ENCODE results near the gene RNF167.
"Not testable (repeated sequence)": the region's sequence is repeated elsewhere in the genome, so short reads cannot be mapped to it uniquely, and the experiment has no call there.

Gene RNF167

GRCh38 chr17:4899341-4900230 lies 40.5 kb upstream of the RNF167 start, which contains the start of gene C17orf107:
C17orf107 (plus strand) TSS chr17:4899536; CDS start chr17:4899763, 227 bp downstream.
- peak; percentile 82 for ATAC-seq

GRCh38 chr17:4900231-4901107 lies 39.6 kb upstream of the RNF167 start:
- H3K9me3 Mint-ChIP-seq = no peaks in the 10 kb centered on the region
- H3K36me3 Mint-ChIP-seq = peaks cover 30% of the 10 kb centered on the region
- peaks cover 10% of the 10 kb centered on the region for H3K27me3 Mint-ChIP-seq
- peak; percentile 46 for ATAC-seq
- H3K4me1 Mint-ChIP-seq = peaks cover 48% of the 10 kb centered on the region
- H3K27ac Mint-ChIP-seq = peak overlapping the region; percentile 85
- H3K4me3 Mint-ChIP-seq = peak overlapping the region; percentile 90

More at GRCh38 chr17:4899341-4900230, 40.5 kb upstream of the RNF167 start, which contains the start of gene C17orf107:
- peaks cover 39% of the 10 kb centered on the region for H3K36me3 Mint-ChIP-seq
- peaks cover 48% of the 10 kb centered on the region for H3K4me1 Mint-ChIP-seq
- peak within 1 kb of the TSS; percentile 85 for H3K27ac Mint-ChIP-seq
- peaks cover 10% of the 10 kb centered on the region for H3K27me3 Mint-ChIP-seq
- peak within 1 kb of the TSS; percentile 90 for H3K4me3 Mint-ChIP-seq
- no peaks in the 10 kb centered on the region for H3K9me3 Mint-ChIP-seq

DNA sequence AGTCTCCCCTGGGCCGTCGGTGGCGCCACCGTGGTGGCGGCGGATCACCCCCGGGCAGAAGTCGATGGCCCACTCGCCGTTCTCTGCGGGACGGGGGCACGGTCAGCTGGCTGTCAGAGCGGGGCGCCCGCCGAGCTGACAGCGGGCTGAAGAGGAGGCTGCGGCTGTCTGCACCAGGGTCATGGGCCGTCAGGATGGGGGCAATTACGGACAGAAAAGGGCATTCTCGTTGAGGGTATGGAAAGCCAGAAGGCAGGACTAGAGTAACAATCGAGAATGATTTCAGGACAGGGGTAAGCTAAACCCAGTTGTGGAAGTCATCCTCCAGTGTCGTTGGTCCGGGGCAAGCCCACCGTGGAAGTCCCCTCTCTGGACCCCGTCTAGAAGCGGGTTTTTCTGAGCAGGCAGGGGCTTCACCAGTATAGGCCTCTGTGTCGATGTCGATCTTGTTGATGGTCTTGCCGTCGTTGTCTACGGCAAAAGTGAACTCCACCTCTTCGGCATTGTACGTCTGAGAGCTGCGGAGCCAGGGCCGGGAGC lies 38.9 kb upstream of the RNF167 start:
- peaks cover 23% of the 10 kb centered on the region for H3K36me3 Mint-ChIP-seq

DNA sequence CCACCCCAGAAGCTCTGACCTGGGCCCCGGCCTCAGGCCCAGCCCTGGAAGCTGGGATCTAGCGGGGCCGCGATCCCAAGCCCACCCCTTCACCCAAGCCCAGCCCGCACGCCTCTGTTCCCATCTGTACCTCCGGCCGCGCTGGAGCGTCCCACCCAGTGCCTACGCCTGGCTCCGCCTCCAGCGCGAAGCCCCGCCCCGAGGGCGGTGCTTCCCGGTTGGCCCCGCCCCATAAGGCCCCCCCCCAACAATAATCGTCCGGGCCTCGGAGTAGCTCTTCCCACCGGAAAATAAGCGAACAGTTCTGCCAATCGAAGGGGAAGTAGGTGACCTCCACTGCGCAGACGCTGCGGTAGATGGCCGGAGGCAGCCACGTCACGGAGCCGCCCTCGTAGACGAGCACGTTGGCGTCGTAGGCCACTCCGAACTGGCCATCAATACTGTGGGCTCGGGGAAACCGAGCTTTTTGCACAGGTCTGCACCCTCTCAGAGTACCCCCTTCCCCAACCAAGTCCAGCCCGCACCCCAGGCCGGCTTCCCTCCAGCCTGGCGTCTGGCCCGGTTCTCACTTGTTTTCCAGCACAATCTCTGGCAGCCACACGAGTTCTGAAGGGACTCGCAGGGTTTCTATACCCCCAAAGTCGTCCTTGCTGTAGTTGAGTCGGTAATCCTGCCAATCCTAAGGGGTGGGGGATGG lies 38.3 kb upstream of the RNF167 start:
- Mint-ChIP-seq H3K4me3 (peak overlapping the region; percentile 90), H3K27me3 (peaks cover 10% of the 10 kb centered on the region), H3K36me3 (peaks cover 17% of the 10 kb centered on the region), H3K9me3 (no peaks in the 10 kb centered on the region), H3K27ac (peak overlapping the region; percentile 9), H3K4me1 (peaks cover 48% of the 10 kb centered on the region)
- ATAC-seq = no peak

More for the DNA sequence above, 38.9 kb upstream of the RNF167 start:
- Mint-ChIP-seq H3K27me3 (peaks cover 10% of the 10 kb centered on the region), H3K4me3 (peak overlapping the region; percentile 90), H3K27ac (peak overlapping the region; percentile 57), H3K4me1 (peaks cover 48% of the 10 kb centered on the region), H3K9me3 (no peaks in the 10 kb centered on the region)
- no peak for ATAC-seq

DNA sequence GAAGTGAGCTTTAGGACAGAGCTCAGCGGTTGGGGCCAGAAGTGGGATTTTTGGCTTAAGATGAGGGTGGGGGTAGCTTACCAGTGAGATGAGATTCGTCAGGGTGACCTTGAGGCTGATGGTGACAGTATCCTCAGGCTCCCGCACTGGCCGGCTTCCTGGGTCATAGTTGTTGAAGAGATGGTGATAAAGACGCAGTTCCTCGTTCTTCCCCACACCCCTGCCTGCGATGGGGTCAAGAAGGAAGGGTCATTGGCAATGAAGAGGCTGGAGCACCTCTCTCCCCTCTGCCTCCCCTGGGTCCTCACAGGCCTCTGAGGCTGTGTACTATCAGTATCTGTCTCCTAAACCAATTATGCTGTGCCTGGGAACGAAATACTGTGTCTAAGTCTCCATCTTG lies 37.5 kb upstream of the RNF167 start:
- H3K36me3 Mint-ChIP-seq = peaks cover 10% of the 10 kb centered on the region

GRCh38 chr17:4903051-4903818 lies 36.8 kb upstream of the RNF167 start, which contains the start of gene CHRNE:
CHRNE (minus strand) TSS chr17:4903098; CDS start chr17:4903063, 35 bp downstream.
- Mint-ChIP-seq H3K4me1 (peaks cover 44% of the 10 kb centered on the region), H3K27me3 (peaks cover 10% of the 10 kb centered on the region), H3K9me3 (no peaks in the 10 kb centered on the region), H3K4me3 (peak within 1 kb of the TSS; percentile 4), H3K36me3 (peaks cover 3% of the 10 kb centered on the region), H3K27ac (peak within 1 kb of the TSS; percentile 9)
- peak; percentile 64 for ATAC-seq

More for the DNA sequence above, 37.5 kb upstream of the RNF167 start:
- peaks cover 48% of the 10 kb centered on the region for H3K4me1 Mint-ChIP-seq
- no peaks in the 10 kb centered on the region for H3K9me3 Mint-ChIP-seq
- peak overlapping the region; percentile 9 for H3K27ac Mint-ChIP-seq
- no peak for ATAC-seq
- no peak overlapping the region for H3K4me3 Mint-ChIP-seq
- peaks cover 10% of the 10 kb centered on the region for H3K27me3 Mint-ChIP-seq

GRCh38 chr17:4906642-4907041 lies 33.4 kb upstream of the RNF167 start:
- not testable (repeated sequence) for H3K27ac Mint-ChIP-seq, H3K9me3 Mint-ChIP-seq, H3K4me3 Mint-ChIP-seq, H3K36me3 Mint-ChIP-seq, ATAC-seq
- peaks cover 11% of the 10 kb centered on the region for H3K27me3 Mint-ChIP-seq
- peaks cover 20% of the 10 kb centered on the region for H3K4me1 Mint-ChIP-seq

GRCh38 chr17:4908301-4908700 lies 31.8 kb upstream of the RNF167 start:
- H3K27me3 Mint-ChIP-seq = peaks cover 11% of the 10 kb centered on the region
- no peak for ATAC-seq
- no peaks in the 10 kb centered on the region for H3K9me3 Mint-ChIP-seq

DNA sequence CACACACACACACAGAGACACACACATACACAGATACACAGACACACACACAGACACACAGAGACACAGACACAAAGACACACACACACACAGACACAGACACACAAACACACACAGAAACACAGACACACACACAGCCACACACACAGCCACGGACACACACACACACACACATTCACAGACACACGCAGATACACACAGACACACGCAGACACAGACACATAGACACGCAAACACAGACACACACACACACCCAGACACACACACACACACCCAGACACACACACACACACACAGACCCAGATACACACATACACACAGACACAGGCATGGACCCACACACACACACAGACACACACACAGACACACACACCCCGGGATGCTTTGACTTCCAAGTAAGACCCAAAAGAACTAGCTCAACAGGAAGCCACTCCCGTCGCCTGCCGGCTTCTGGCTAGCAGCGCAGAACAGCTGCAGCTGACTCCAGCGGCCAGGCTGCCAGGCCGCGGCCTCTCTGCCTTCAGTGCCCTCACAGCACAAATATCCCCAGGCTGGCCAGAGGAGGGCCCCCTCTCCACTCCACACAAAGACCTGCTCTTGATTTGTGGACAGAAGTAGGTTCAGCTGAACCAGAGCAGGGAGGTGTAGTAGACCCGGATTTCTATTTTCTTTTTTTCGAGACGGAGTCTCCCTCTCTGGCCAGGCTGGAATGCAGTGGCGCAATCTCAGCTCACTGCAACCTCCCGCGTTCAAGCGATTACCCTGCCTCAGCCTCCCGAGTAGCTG lies 31.2 kb upstream of the RNF167 start:
- Mint-ChIP-seq H3K4me3 (no peak overlapping the region), H3K27ac (no peak overlapping the region), H3K9me3 (no peaks in the 10 kb centered on the region), H3K4me1 (peaks cover under 1% of the 10 kb centered on the region), H3K27me3 (peaks cover 11% of the 10 kb centered on the region), H3K36me3 (no peaks in the 10 kb centered on the region)
- peak; percentile 94 for ATAC-seq

More at GRCh38 chr17:4908301-4908700, 31.8 kb upstream of the RNF167 start:
- no peak overlapping the region for H3K4me3 Mint-ChIP-seq
- no peaks in the 10 kb centered on the region for H3K36me3 Mint-ChIP-seq
- peaks cover 6% of the 10 kb centered on the region for H3K4me1 Mint-ChIP-seq
- no peak overlapping the region for H3K27ac Mint-ChIP-seq

DNA sequence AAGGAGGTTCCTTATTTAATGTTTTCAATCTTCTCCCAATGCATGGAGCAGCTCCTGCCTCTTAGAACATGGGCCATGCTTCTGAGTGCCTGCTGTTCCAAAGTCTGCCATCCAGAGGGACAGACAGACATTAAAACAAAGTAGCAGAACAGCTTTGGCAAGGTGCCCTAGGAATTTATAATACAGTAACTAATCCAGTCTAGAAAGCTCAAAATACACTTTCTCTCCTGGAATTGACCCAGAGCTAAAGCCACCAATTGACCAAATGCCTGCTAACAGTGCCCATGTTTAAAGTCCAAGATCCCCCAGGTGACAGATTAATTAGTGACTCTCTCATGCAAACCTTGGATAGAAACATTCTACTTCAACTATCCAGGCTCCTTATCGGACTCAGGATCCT lies 26.1 kb upstream of the RNF167 start:
- Mint-ChIP-seq H3K27ac (no peak overlapping the region), H3K27me3 (peaks cover 11% of the 10 kb centered on the region), H3K4me1 (no peaks in the 10 kb centered on the region), H3K36me3 (no peaks in the 10 kb centered on the region), H3K9me3 (no peaks in the 10 kb centered on the region), H3K4me3 (no peak overlapping the region)
- no peak for ATAC-seq

GRCh38 chr17:4914551-4914950 lies 25.5 kb upstream of the RNF167 start:
- H3K27me3 Mint-ChIP-seq = peaks cover 11% of the 10 kb centered on the region
- H3K4me1 Mint-ChIP-seq = not testable (repeated sequence)

GRCh38 chr17:4919511-4920047 lies 20.5 kb upstream of the RNF167 start:
- H3K27ac Mint-ChIP-seq = no peak overlapping the region
- no peak overlapping the region for H3K4me3 Mint-ChIP-seq
- H3K27me3 Mint-ChIP-seq = no peaks in the 10 kb centered on the region
- H3K9me3 Mint-ChIP-seq = no peaks in the 10 kb centered on the region
- H3K36me3 Mint-ChIP-seq = no peaks in the 10 kb centered on the region
- no peaks in the 10 kb centered on the region for H3K4me1 Mint-ChIP-seq
- ATAC-seq = no peak

More at GRCh38 chr17:4914551-4914950, 25.5 kb upstream of the RNF167 start:
- H3K36me3 Mint-ChIP-seq, H3K9me3 Mint-ChIP-seq, H3K4me3 Mint-ChIP-seq, ATAC-seq, H3K27ac Mint-ChIP-seq: not testable (repeated sequence)

Measured in stimulated activated memory B cell treated with anti-CD40 and anti-IgM and Interleukin-4, amounts not matched to agents 10 μg/mL and 1 μg/mL and 100 μg/mL, for 72 hours (primary cell).